ENCODE results near the gene OTOA. TPM values are rescaled to one million over a fixed set of nuclear protein-coding genes. Genes with fewer than 3 reads are reported as not detected.

Gene OTOA
- total RNA-seq, 1 experiment from 2014 or later, result 0.11 TPM

DNA sequence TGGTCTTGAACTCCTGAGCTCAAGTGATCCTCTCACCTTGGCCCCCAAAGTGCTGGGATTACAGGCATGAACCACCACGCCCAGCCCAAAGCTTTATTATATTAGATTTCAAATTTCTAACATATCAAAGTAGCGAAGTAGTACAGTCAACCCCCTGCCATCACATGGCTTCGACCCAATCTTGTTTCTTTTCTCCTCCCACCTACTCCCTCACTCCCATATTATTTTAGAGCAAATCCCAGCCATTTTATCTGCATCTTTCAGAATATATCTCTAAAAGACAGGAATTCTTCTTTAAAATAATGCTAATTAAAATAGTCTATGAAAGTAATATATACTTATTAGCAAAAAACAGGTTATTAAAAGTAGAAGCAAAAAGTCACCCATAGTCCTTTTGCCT lies 12.3 kb upstream of the OTOA start:
- H2AFZ ChIP-seq (ENCODE audit: low read length), result no peak overlapping the region
- no peaks in the 10 kb centered on the region for H4K20me1 ChIP-seq (ENCODE audit: control insufficient read depth, insufficient read depth, insufficient read length)
- no peak overlapping the region for H4K91ac ChIP-seq (ENCODE audit: insufficient read length, low read depth, low read length)
- no peak overlapping the region for H2AK5ac ChIP-seq (ENCODE audit: insufficient read length, low read length)
- H3K79me1 ChIP-seq (ENCODE audit: insufficient read depth, low read depth, low read length, poor library complexity, severe bottlenecking), result no peaks in the 10 kb centered on the region
- H2BK120ac ChIP-seq (ENCODE audit: low read depth, low read length, poor library complexity, severe bottlenecking), result no peak overlapping the region
- H2BK15ac ChIP-seq (ENCODE audit: low read depth, low read length), result no peak overlapping the region
- no peak overlapping the region for H4K5ac ChIP-seq (ENCODE audit: insufficient read length, low read depth, low read length)
- Mint-ChIP-seq H3K4me1 (peaks cover 0 to 2% of the 10 kb centered on the region in 2 experiments; a peak in 1 of 4 replicates), H3K9me3 (no peaks in the 10 kb centered on the region), H3K36me3 (ENCODE audit: insufficient read depth in 1 of 3, low read depth in 3 of 3) (peaks cover 0 to 7% (median 4%) of the 10 kb centered on the region in 3 experiments; a peak in 2 of 7 replicates), H3K27me3 (ENCODE audit: low read depth) (no peaks in the 10 kb centered on the region; the same call in 1 of the 2 replicates), H3K4me3 (no peak overlapping the region), H3K27ac (no peak overlapping the region; a peak in 1 of 7 replicates)
- no peak overlapping the region for H2BK5ac ChIP-seq (ENCODE audit: insufficient read length, low read length)
- H3K79me2 ChIP-seq (ENCODE audit: insufficient read depth, low read length), result 0 out of 2 replicates have a peak, but pooled peaks cover 1% of the 10 kb centered on the region
- H2BK12ac ChIP-seq (ENCODE audit: insufficient read length, low read depth, low read length), result no peak overlapping the region
- WGBS (ENCODE audit: extremely low coverage, insufficient read length, low lambda C conversion rate), result no CpG with 5 or more reads among the region's 3 CpGs
- H3K4me1 ChIP-seq (ENCODE audit: insufficient read depth, low read length), result no peaks in the 10 kb centered on the region
- H3K27me3 ChIP-seq (ENCODE audit: insufficient read depth, low read length), result no peaks in the 10 kb centered on the region
- H3K9ac ChIP-seq (ENCODE audit: extremely low read depth, insufficient read length, low read length), result no peak overlapping the region
- no peak overlapping the region for H4K8ac ChIP-seq (replicated peaks; ENCODE audit: insufficient read length, low read depth, low read length)
- H2BK20ac ChIP-seq (ENCODE audit: low read depth, low read length, poor library complexity, severe bottlenecking), result no peak overlapping the region
- H3K14ac ChIP-seq (ENCODE audit: insufficient read depth, low read length), result no peak overlapping the region
- H3K56ac ChIP-seq (ENCODE audit: insufficient read length, low read depth, low read length), result no peak overlapping the region
- no peak overlapping the region for H3K4me2 ChIP-seq (ENCODE audit: insufficient read depth, insufficient read length, low read length)
- TF ChIP-seq, protein P1, sequence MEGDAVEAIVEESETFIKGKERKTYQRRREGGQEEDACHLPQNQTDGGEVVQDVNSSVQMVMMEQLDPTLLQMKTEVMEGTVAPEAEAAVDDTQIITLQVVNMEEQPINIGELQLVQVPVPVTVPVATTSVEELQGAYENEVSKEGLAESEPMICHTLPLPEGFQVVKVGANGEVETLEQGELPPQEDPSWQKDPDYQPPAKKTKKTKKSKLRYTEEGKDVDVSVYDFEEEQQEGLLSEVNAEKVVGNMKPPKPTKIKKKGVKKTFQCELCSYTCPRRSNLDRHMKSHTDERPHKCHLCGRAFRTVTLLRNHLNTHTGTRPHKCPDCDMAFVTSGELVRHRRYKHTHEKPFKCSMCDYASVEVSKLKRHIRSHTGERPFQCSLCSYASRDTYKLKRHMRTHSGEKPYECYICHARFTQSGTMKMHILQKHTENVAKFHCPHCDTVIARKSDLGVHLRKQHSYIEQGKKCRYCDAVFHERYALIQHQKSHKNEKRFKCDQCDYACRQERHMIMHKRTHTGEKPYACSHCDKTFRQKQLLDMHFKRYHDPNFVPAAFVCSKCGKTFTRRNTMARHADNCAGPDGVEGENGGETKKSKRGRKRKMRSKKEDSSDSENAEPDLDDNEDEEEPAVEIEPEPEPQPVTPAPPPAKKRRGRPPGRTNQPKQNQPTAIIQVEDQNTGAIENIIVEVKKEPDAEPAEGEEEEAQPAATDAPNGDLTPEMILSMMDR (conservative IDR thresholded peaks at IDR 0.05), result no peak
- no peaks in the 10 kb centered on the region for H3K23me2 ChIP-seq (ENCODE audit: insufficient read length, low read depth, low read length, poor library complexity, severe bottlenecking)
- DNase-seq, result no peak
- H3K27ac ChIP-seq (ENCODE audit: insufficient read length, low read depth, low read length), result no peak overlapping the region
- no peaks in the 10 kb centered on the region for H3K9me3 ChIP-seq (ENCODE audit: control insufficient read depth, low read depth, low read length)
- no peak overlapping the region for H3K23ac ChIP-seq (ENCODE audit: insufficient read length, low read depth, low read length)
- no peak overlapping the region for H3T11ph ChIP-seq (ENCODE audit: low read length)
- no peak overlapping the region for H3K18ac ChIP-seq (ENCODE audit: insufficient read length, low read depth, low read length)
- no peak overlapping the region for H3K4ac ChIP-seq (ENCODE audit: low read depth, low read length)

Measured in H9 (cell line).